ENCODE measurements around the gene JCAD.

- TF ChIP-seq POLR2A (IDR thresholded peaks at IDR 0.05; ENCODE audit: low read length), result no peak
- no peak for TF ChIP-seq GATA1 (IDR thresholded peaks at IDR 0.05; ENCODE audit: low read depth, low read length)
Measured at GRCh38 chr10:30039567-30039966, 19.8 kb downstream of the JCAD start.
